Activated CD8-positive, alpha-beta T cell treated with anti-CD3 and anti-CD28 coated beads for 36 hours (primary cell): ENCODE measurements around the gene UNC50. TPM values are rescaled to one million over a fixed set of nuclear protein-coding genes. Genes with fewer than 3 reads are reported as not detected.
A peak's percentile ranks its signal among the peaks of the same experiment; 100 is the strongest.
"Not testable (repeated sequence)": the region's sequence is repeated elsewhere in the genome, so short reads cannot be mapped to it uniquely, and the experiment has no call there.

ENCODE experiments used
- ATAC-seq: fragments of 200-7000 bp; cut with Tn5 transposase; one replicate; pipeline ENCODE4 v1.10.0; 2021; ENCODE audit warnings: mild to moderate bottlenecking, moderate library complexity
- CTCF ChIA-PET: fragments of 350-600 bp; sonication (Branson Sonifier 250); formaldehyde crosslinking; loops from one replicate; lab custom pipeline; 2021; ENCODE audit warnings: antibody characterized with exemption; lab: Charles Lee
- POLR2A ChIA-PET: fragments of 350-600 bp; sonication (Branson Sonifier 250); formaldehyde crosslinking; loops from one replicate; lab custom pipeline; 2021; ENCODE audit warnings: antibody characterized with exemption; lab: Charles Lee
- DNase-seq: peaks from one replicate; pipeline ENCODE4 v3.0.0-alpha.2; 2020
- H3K27ac Mint-ChIP-seq: one replicate; pipeline ENCODE4 v1.8.0; 2021; ENCODE audit warnings: mild to moderate bottlenecking, mixed read lengths
- H3K27me3 Mint-ChIP-seq: one replicate; pipeline ENCODE4 v1.8.0; 2021; ENCODE audit warnings: mixed read lengths
- H3K36me3 Mint-ChIP-seq: one replicate; pipeline ENCODE4 v1.8.0; 2021; ENCODE audit warnings: low read depth, mixed read lengths
- H3K4me1 Mint-ChIP-seq: one replicate; pipeline ENCODE4 v1.8.0; 2021; ENCODE audit warnings: low read depth, mixed read lengths
- H3K4me3 Mint-ChIP-seq: one replicate; pipeline ENCODE4 v1.8.0; 2021; ENCODE audit warnings: mild to moderate bottlenecking, moderate library complexity, mixed read lengths
- H3K9me3 Mint-ChIP-seq: one replicate; pipeline ENCODE4 v1.8.0; 2021; ENCODE audit warnings: mixed read lengths
- intact Hi-C: fragments of 100-400 bp; cut with micrococcal nuclease; formaldehyde crosslinking; loops from one replicate; pipeline ENCODE4 v1.10.0; 2022
- total RNA-seq, 2 experiments: library from RNA; stranded (reverse); gene quantifications; one replicate each; pipeline ENCODE4 v1.2.3, GENCODE V29; 2021
- TF ChIP-seq, protein P1 (sequence below): fragments of 200-600 bp; IDR thresholded peaks from one replicate; pipeline ENCODE4 v1.8.0; 2022; ENCODE audit warnings: antibody characterized with exemption, mild to moderate bottlenecking

The UNC50 gene
- total RNA-seq, 2 experiments from 2014 or later: 24.8 to 28.3 TPM

- POLR2A ChIA-PET: no interaction called here
- peaks cover 41% of the 10 kb centered on the region for H3K36me3 Mint-ChIP-seq
- H3K9me3 Mint-ChIP-seq: peaks cover 5% of the 10 kb centered on the region
- peak overlapping the region; percentile 51 for H3K4me3 Mint-ChIP-seq
- H3K4me1 Mint-ChIP-seq: peaks cover 78% of the 10 kb centered on the region
- intact Hi-C loops: loop anchor here (5.0 kb wide), 2 partner anchors 37 to 117 kb away; no protein-coding TSS in a partner anchor
- DNase-seq (peak; percentile 76), ATAC-seq (peak; percentile 64)
- peak overlapping the region; percentile 88 for H3K27ac Mint-ChIP-seq
- TF ChIP-seq, protein P1, sequence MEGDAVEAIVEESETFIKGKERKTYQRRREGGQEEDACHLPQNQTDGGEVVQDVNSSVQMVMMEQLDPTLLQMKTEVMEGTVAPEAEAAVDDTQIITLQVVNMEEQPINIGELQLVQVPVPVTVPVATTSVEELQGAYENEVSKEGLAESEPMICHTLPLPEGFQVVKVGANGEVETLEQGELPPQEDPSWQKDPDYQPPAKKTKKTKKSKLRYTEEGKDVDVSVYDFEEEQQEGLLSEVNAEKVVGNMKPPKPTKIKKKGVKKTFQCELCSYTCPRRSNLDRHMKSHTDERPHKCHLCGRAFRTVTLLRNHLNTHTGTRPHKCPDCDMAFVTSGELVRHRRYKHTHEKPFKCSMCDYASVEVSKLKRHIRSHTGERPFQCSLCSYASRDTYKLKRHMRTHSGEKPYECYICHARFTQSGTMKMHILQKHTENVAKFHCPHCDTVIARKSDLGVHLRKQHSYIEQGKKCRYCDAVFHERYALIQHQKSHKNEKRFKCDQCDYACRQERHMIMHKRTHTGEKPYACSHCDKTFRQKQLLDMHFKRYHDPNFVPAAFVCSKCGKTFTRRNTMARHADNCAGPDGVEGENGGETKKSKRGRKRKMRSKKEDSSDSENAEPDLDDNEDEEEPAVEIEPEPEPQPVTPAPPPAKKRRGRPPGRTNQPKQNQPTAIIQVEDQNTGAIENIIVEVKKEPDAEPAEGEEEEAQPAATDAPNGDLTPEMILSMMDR: no peak
- no peaks in the 10 kb centered on the region for H3K27me3 Mint-ChIP-seq
- CTCF ChIA-PET: interaction anchor here (1.5 to 6.1 kb wide), 3 partner anchors 66 to 183 kb away, joined by 3 to 37 read pairs (median 6); partner anchors contain the start of gene MGAT4A
Measured at GRCh38 chr2:98654699-98655495, 46.5 kb downstream of the UNC50 start.

DNA sequence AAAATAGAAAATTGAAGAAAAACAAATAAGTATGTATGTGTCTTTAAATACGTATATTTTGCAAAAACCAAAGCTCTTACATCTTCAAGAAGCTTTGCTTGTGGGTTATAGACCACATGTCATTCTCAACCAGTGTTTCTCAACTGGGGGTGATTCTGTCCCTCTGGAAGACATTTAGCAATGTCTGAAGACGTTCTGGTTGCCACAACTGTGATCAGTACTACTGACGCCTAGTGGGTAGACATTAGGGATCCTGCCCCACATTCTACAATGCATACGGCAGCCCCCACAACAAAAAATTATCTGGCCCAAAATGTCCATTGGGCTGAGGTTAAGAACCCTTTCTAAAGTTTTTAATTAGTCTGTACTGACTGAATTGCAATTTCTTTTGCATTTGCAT, 48.4 kb downstream of the UNC50 start:
- Mint-ChIP-seq H3K4me3 (peak overlapping the region; percentile 69), H3K9me3 (peaks cover 9% of the 10 kb centered on the region), H3K27ac (peak overlapping the region; percentile 97), H3K36me3 (peaks cover 40% of the 10 kb centered on the region), H3K27me3 (no peaks in the 10 kb centered on the region), H3K4me1 (peaks cover 76% of the 10 kb centered on the region)
- TF ChIP-seq, protein P1: no peak
- peak; percentile 49 for DNase-seq
- ATAC-seq: peak; percentile 48
- ChIA-PET CTCF (interaction anchor here (0.6 to 6.1 kb wide), 18 partner anchors 10 to 181 kb away, joined by 3 to 37 read pairs (median 4); partner anchors contain the start of gene MGAT4A), POLR2A (interaction anchor here (0.7 to 9.5 kb wide), 9 partner anchors 46 to 680 kb away, joined by 3 to 65 read pairs (median 4); partner anchors contain the start of genes EIF5B and MGAT4A)
- intact Hi-C loops: loop anchor here (5.0 kb wide), 2 partner anchors 36 to 116 kb away; no protein-coding TSS in a partner anchor

DNA sequence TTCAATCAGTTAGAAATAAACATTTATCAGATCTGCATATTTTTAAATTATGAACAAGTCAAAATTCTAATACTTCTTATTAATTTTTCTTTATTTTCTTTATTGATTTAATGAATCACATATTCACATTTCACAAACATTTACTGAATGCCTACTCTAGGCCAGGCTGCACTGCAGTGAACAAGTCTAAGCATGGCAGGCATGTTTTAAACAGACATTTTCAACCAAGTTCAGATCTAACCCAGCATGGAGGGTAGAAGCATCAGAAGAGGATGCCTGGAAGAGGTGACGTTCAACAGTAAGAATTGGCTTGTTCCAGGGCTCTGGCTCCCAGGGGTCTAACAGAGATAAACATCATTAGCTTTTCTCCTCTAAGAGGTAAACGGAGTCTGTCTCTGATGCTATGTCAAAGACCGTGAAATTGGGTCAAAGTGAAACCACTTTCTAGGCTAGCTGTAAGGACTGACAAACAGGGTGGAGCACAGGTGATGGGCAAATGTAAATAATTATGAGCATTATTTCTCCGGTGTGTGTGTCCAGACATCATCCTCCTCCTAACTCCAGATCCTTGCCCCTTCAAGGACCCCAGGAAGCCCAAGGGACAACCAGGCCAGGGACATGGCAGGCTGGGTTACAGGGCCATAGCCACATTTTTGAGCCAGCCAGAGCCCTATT, 50.6 kb downstream of the UNC50 start:
- peaks cover 9% of the 10 kb centered on the region for H3K9me3 Mint-ChIP-seq
- peak; percentile 20 for DNase-seq
- TF ChIP-seq, protein P1: no peak
- H3K36me3 Mint-ChIP-seq: peaks cover 34% of the 10 kb centered on the region
- H3K27ac Mint-ChIP-seq: peak overlapping the region; percentile 95
- intact Hi-C loops: loop anchor here (5.0 kb wide), 2 partner anchors 33 to 113 kb away; no protein-coding TSS in a partner anchor
- peak; percentile 57 for ATAC-seq
- peaks cover 67% of the 10 kb centered on the region for H3K4me1 Mint-ChIP-seq
- CTCF ChIA-PET: interaction anchor here (0.8 to 6.1 kb wide), 6 partner anchors 16 to 110 kb away, joined by 3 to 37 read pairs (median 4); partner anchors contain the start of gene MGAT4A
- POLR2A ChIA-PET: interaction anchor here (0.7 to 9.5 kb wide), 5 partner anchors 29 to 173 kb away, joined by 3 to 65 read pairs (median 4); partner anchors contain the start of gene MGAT4A
- peak overlapping the region; percentile 72 for H3K4me3 Mint-ChIP-seq
- H3K27me3 Mint-ChIP-seq: no peaks in the 10 kb centered on the region

- H3K27ac Mint-ChIP-seq: peak overlapping the region; percentile 95
- not testable (repeated sequence) for H3K9me3 Mint-ChIP-seq, H3K27me3 Mint-ChIP-seq
- ATAC-seq (peak; percentile 55), DNase-seq (peak; percentile 58)
- ChIA-PET CTCF (interaction anchor here (0.9 to 6.1 kb wide), 6 partner anchors 15 to 72 kb away, joined by 3 to 37 read pairs (median 4); partner anchors contain the start of gene MGAT4A), POLR2A (interaction anchor here (0.9 to 9.5 kb wide), 6 partner anchors 27 to 173 kb away, joined by 3 to 65 read pairs (median 4); partner anchors contain the start of gene MGAT4A)
- peaks cover 66% of the 10 kb centered on the region for H3K4me1 Mint-ChIP-seq
- H3K4me3 Mint-ChIP-seq: peak overlapping the region; percentile 72
- intact Hi-C loops: loop anchor here (5.0 kb wide), 2 partner anchors 33 to 113 kb away; no protein-coding TSS in a partner anchor
- H3K36me3 Mint-ChIP-seq: peaks cover 34% of the 10 kb centered on the region
Measured at GRCh38 chr2:98659491-98659840, 51.1 kb downstream of the UNC50 start.
